Measurements from ENCODE around the gene SPTBN1.
A peak's percentile ranks its signal among the peaks of the same experiment; 100 is the strongest.

Gene SPTBN1

DNA sequence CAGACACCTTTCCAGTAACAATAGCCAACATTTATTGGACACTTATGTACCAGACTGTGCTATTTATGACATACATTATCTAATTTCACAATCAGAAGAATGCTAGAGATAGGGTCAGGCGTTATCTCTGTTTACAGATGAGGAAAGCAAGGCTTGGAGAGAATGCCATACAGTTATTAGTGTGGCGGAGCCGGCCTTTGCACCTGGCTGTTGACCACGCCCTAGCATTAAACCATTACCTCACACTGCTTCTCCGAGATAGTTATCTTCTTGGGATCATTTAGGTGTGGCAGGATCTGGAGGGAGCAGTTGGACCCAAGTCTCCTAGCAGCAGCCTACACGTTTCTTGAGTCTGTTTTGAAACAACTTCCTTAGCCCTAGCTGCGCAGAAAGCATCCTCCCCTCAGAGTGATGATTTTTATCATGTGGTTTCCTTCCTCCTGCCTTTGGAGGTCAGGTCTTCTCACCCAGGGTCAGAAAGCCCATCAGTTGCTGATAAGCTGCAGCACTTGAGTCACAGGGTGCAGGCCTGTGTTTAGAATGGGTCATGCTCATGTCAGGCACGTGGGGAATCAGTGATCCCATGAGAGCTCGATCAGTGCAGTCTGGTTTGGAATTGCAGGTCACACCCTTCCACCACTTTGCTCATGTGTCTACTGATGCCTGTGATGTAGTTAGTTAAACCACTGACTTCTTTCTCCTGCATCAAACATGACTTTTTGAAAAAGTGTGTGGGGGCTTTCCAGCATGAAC is 118.2 kb downstream of the SPTBN1 start:
- DNase-seq (ENCODE audit: low spot score): peak; percentile 24

DNA sequence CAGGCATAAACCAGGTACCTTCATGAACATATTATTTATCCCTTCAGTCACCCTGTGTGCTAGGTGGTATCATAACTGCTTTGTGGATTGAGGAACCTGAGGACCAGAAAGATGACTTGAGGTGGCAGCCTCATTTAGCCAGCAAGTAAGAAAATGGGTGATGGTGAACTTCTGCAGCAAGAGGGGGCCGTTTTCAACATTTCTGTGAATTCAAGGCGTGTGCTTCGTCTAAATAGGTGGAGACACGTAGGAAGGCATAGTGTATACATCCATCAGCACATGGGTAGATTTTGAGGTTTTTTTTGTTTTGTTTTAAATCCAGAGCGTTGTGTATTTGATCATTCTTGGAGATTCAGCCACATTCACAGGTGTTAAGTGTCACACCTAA is 118.7 kb downstream of the SPTBN1 start:
- DNase-seq (ENCODE audit: low spot score): peak; percentile 39

DNA sequence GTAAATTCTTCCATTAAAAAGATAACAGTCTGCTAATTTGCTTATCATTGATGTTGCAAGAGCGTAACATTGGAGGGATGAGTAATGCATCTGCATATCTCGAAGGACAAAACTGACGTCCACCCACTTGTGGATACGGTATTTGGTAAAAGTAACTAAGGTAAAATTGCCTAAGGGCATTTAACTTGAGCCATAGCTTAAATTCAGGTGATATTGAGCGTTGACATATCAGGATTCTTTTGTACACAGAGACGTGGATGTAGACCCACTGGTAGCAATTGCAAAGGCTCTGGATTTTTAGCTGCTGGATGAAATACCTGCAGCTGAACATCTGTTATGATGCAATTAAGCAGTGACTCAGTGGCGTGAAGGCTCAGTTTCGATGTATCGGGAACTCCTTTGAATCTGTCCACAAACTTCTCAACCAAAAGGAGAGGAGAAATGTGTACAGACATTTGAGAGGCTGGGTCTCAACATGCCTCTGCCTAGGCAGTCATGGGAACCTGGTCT is 119.3 kb downstream of the SPTBN1 start:
- no peak for DNase-seq (ENCODE audit: low spot score)

DNA sequence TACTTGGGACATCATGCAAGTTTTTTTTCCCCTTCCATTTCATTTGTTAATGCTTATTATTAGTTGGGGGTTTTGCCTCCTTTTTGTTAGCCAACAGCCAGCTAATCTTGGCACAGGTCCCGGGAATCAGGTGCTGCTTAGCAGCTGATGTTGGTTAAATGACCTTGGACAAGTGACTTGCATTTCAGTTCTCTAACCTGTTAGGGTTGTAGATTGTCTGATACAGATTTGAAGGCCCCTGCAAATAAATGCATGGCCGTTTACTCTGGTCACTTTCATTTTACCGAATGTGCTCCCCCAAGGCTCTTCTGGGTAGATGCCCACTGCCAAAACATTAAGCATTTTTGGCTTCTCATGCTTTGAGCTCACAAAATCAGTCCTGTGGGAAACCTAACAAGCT is 120.9 kb downstream of the SPTBN1 start:
- no peak for DNase-seq (ENCODE audit: low spot score)

DNA sequence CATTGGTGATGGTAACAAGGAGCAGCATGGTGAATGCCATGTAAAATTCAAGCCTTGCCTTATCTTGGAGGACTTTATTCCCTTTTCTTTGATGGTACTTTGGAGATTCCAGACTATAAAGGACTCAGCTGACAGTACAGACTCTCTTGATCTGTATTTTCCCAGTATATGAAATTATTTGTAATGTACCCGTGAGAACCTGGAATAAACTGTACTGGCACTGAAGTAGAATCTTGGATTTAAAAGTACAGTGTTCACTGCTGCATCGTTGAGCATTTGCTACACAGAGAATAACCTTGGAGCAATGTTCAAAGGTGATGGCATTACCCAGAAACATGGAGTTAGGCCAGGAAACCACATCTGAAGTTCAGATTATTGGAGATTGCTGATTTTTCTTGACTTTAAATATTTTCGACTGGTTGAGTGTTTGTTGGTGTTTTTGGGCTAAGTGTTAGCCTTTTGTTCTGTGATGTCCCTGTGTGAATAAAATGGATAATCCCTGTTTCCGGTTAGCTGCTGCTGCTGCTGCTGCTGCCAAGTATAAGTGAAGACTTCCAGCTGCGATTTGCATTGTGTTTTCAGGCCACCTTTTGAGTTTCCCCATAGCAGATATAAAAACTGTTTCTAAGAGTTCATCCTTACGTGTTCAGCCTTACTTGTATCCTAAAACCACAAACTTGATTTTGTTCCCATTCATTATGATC is 122.0 kb downstream of the SPTBN1 start:
- DNase-seq (ENCODE audit: low spot score): no peak

DNA sequence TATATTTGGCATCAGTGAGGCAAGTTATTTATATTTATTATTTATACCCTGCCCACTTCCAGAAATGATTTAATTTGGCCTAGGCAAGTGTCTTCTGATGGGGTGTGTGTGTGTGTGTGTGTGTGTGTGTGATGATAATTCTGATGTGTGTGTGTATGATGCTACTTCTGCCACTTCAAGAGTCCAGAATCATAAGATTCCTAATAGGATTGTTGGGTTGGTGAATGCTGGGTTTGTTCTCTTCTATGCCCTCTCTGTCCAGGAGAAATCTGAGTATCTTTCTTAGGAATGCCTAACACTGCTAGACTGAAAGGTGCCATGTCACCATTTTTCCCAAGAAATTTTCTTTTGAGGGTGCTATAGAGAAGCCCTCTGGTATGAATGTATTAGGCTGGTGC is 122.5 kb downstream of the SPTBN1 start:
- DNase-seq (ENCODE audit: low spot score): no peak

DNA sequence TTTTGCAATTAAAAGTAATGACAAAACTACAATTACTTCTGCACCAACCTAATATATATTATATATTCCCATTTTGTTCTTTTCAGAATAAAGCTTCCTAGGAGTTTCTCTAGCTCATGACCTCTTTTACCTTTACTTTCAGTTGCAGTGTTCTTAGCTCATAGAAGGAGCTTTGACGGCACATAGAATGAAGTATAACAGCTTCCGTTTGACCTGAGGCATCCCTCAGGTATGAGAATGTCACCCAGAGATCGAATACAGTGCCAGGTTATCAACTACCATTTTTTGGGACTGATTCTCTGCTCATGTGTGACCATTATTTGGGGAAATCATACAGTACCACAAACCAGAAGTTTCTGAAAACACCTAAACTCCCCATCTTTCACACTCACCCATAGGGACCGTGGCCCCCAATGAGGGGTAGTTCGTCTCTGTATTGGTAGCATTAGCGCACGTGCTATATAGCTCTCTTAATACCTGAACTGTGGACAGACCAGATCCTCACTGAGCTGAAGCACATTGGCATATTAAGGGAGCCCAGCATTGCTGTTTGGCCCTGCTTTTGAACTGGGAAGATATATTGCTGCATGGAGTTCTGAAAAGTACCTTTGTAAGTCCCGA is 123.0 kb downstream of the SPTBN1 start:
- DNase-seq (ENCODE audit: low spot score): no peak

DNA sequence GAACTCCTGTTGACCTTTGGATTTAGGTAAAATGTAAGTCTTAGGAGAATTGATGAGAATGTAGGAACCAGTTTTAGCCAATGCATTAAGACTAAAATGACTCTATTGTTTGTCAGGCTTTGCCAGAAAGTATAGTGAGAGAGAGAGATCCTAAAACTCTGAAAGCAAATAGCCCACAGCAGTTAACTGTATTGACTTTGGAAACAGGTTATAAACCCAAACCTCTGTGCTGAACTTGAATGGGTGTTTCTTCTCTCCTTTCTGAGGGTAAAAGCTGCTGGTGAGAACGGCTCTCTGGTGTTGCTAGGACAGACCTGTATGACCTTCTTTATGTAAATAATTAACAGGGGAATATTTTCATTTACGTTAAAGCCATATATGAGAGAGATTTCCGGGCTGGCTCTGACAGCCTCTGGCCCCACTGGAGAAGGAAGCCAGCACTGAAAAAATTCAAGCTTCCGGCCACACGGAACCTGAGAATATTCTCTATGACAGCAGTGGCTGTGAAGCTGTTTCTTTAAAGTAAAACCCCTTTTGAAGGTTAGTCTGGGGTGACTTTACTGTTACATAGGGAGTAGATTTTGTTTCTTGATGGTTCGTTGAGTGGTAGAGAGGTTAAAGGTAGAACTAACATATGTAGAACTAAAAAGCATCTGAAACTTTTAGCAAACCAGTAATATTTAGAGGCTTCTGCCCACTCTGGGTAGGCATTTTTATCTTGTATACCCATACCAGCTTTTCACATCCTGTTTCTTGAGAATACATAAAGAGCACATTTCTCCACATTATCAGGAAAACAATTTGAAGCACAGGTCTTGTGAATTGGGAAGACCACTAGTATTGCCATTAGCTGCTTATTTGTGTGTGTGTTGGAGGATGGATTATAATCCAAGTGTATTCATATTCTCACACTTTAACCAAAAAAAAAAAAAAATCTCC is 123.8 kb downstream of the SPTBN1 start:
- peak; percentile 69 for DNase-seq (ENCODE audit: low spot score)

DNA sequence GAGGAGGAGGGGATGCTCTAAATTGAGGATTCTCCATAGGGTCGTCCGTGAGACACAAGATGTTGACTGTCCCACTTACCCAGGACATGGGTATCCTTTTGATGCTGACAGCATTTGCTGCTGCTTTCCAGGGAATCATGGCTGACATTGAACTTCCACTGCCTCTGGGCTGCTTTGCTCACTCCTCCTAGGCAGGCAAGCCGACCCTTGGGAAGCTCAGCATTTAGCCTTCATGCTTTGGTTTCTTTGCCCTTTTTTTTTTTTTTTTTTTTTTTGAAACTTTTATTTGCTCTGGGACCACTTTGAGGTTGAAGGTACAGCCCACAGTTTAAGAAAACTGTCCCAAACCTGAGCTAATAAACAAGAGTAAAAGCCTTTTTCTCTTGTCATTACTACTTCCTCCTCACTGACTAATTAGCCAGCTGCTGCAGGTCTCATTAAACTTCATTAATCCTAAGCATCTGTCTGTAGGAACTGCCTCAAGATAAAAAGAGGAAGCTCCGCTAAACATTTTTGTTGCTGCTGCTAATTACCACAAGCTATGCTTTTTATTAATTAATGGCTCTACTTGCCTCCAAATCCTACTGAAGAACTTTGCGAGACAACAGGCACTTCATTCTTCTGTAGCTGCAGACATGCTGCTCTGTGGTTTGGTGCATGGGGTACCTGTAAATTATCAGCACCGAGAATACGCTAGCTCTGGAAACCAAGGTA is 125.4 kb downstream of the SPTBN1 start:
- peak; percentile 84 for DNase-seq (ENCODE audit: low spot score)

DNA sequence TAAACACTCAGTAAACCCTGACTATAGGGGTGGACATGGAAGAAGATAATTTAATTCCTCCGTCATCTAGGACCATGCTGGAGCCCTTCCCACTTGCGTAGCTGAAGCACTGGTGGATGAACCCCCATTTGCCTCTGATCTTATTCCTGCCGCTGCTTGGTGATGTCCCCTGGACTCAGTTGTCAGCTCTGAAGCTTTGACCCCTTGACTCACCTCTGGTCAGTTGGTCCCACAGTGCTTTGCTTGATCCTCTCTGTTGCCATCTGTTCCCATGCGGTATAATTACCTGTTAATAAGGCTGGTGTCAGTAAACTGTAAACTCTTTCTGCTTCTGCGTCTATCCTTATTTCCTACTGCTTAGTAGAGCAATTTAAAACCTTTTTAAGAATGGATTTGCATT is 126.9 kb downstream of the SPTBN1 start:
- DNase-seq (ENCODE audit: low spot score): no peak

DNA sequence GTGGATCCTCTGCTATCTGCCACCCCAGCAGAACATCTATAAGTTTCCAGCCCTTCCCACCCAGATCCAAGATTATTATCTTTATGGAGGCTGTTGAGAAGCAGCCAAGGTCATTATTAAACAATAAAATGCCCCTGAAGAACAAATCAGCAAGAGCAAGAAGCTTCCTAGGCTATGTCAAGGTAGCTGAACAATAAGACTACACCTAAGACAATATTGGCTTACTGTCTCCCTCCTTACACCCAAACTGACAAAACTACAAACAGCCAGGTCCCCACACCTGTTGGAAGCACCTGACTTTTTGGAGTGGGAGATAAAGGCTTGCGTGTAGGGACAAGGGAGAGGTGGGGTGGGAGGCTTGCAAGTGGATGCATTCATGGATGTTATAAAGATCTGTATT is 128.5 kb downstream of the SPTBN1 start:
- no peak for DNase-seq (ENCODE audit: low spot score)

DNA sequence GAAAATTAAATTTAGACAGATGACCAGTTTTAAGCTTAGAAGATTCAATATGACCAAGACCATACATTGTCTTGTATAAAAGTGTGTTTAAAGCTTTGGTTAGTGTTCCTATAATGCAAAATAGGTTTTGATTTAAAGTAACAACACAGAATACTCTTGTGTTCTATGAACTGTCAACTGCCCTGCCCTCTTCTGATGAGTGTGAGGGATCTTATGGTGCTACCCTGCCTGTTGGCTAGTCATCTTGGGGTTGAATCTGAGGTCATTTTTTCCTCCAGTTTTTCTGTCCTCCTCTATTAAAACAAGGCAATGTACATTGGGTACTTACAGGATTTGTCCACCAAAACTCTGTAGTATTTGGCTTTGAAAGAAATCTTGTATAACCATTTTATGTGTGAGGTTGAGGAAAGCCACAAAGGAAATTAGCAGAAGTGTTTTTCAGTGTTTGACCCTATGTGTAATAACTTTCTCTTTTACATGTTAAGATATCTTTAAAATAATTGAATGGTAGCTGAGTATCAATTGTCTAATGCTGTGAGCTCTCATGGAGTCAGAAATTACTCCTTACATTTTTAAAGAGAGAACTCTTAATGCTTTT is 129.1 kb downstream of the SPTBN1 start:
- DNase-seq (ENCODE audit: low spot score): no peak

DNA sequence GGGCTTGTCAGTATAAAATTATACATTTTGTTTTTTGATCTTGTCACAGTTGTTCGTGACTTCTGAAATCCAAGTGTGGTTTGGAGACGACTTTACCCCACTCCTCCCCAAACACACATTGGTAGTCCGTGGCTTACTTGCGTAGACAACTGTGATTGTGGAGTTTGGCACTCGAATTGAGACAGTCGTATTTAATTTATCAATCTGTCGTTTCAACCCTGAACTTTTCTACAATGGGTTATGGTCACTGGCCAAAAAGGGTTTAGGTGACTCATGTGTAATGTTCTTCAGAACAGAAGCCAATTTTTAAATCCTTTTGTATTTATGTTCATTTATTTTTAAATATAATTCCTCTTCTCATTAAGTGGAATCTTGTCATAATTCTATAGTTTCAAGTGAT is 129.9 kb downstream of the SPTBN1 start:
- DNase-seq (ENCODE audit: low spot score): no peak

DNA sequence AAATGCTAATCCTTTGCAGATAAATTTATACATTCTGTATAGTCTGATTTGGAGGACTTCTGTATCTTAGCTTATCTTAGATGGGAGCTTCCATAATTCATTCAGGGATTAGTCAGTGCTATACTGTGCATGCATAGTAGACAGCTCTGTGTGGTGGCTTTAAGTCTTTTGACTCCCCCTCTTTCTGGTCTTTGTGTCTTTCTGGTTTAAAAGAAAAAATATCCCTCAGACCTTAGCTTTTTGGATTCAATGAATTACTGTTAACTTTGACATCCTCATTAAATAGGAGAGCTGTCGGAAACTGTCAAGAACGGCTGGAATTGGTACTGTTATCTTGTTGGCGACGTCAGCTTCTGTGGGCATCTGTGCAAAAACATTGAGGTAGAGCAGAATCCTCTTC is 130.4 kb downstream of the SPTBN1 start:
- no peak for DNase-seq (ENCODE audit: low spot score)

DNA sequence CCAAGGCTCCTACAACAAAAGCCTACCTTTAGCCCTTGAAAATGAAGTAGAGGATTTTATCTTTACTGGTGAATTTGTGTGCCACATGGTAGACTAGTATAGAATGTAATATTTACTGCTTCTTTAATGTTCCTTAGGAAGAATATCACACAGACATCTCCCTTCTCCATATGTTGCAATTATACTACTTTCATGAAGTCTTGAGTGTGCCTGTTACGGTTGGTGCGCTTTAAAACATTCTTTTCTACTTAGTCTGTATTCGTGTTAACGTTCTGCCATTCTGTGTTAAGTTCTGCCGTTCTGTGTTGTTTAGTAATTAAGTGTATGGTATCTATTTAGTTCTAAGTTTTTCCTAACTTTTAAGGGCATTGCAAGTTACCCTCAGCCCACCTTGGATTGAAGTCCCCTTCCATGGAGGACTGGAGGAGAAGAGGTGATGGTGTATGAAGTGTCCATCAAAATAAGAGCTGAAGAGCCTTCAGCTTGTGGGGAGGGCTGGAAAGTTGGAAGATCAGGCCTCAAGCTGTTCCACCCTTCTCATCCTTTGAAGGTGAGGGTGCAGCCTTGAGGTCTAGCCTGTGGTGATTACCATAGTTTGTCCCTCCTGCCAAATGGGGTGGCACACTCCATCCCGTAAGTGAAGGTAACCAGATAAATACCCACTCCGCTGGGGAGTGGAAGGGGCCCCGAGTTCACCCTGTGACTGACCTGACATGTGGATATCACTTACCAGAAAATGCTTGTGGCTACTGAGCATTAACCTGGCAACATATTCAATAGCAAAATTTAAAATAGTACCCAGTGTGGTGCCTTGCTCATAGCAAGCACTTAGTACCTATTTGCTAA is 131.3 kb downstream of the SPTBN1 start:
- no peak for DNase-seq (ENCODE audit: low spot score)

DNA sequence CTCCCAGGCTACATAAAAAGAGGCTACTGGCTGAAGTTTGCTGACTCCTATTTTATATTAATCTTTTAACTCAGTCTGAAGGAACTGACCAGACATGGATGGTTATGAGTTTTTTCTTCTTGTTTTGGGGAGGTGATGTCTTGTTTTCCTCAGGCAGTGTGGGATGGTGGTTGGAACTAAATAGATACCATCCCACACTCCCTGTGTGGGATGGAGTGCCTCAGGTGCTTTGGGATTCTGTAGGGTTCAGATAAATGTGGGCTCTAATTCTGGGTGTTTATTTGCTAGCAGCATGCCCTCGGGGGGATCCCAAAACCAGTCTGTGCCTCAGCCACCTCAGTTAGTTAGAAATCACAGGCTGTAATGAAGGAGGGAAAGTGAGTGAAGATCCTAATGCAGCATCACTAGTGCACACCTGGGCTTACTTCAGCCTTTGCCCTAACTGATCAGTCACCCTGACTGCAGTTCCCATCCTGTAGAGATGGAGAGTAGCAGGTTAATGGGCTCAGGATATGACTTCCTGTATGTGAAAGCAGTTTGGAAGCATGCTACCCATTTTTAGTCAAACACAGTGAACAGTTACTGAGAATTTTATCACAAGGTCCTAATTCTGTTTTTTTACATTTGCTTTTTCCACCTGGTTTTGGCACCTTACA is 132.2 kb downstream of the SPTBN1 start:
- no peak for DNase-seq (ENCODE audit: low spot score)

DNA sequence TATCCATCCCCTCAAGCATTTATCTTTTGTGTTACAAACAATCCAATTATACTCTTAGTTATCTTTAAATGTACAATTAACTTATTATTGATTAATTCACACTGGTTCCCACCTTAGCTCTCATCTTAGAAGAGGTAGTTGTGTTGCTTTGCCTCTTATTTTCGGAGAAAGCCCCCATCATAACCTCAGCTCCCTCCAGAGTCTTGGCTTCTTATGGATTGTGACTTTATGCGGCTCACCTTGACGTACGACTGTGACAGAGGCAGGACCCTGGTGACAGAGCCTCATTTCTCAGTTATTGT is 132.9 kb downstream of the SPTBN1 start:
- no peak for DNase-seq (ENCODE audit: low spot score)

DNA sequence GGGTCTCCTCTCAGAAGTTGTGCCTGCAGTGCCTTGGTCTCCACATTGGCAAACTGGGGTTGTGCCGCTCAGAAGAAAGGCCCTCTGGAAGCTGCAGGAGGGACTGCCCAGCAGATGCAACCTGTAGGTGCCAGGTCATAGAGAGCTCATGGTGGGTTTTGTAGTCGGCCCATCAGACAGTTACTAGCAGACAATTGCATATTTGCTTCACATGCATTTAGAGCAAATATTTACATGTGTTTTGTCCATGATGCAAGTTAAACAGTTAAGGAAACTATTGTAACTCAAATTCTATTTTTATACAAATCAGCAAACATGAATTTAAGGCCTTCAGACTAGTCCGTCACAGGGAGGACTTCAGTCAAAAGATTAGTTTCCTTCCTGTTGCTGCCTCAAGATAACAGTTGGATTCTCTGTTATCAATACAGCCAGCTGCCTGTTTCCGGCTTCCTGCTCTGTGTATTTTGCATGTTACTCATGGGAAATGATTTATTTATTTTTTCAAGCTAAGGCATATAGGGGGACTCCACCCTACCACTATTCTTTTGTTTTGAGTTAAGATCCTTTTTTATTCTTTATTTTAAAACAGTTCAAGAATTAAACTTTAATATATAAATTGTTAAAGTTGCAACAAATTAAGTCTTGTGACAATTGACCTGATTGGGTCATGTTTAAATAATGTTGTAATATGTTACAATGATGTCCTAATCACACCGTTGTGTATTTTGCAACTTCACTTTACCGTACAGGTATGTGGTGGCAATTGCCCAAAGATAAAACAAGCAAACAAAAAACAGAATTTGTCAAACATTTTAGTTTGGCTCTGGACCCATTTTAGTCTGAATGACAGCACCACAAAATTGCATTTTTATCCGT is 133.5 kb downstream of the SPTBN1 start:
- peak; percentile 47 for DNase-seq (ENCODE audit: low spot score)

All from NAMALWA (cell line).